D341Med (cell line): Measurements from ENCODE around the gene STARD5.

Source experiments
- DNase-seq: peaks from one replicate; pipeline ENCODE4 v3.0.0; 2012; ENCODE audit warnings: low spot score

STARD5 gene

DNA sequence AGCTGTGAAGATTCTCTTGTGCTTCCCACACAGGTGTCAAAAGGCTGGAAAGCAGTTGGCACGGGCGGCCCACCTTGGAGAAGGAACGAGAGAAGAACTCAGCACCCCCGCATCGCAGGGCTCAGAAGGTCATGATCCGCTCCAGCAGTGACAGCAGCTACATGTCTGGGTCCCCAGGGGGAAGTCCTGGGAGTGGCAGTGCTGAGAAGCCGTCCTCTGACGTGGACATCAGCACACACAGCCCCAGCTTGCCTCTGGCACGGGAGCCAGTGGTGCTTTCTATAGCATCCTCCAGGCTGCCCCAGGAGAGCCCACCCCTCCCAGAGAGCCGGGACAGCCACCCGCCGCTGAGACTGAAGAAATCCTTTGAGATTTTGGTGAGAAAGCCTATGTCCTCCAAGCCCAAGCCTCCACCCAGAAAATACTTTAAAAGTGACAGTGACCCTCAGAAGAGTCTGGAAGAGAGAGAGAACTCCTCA lies 31.4 kb downstream of the STARD5 start:
- no peak for DNase-seq

GRCh38 chr15:81291916-81292522 lies 31.9 kb downstream of the STARD5 start:
- no peak for DNase-seq

- no peak for DNase-seq
Observed at GRCh38 chr15:81289910-81290309, 34.0 kb downstream of the STARD5 start.

DNA sequence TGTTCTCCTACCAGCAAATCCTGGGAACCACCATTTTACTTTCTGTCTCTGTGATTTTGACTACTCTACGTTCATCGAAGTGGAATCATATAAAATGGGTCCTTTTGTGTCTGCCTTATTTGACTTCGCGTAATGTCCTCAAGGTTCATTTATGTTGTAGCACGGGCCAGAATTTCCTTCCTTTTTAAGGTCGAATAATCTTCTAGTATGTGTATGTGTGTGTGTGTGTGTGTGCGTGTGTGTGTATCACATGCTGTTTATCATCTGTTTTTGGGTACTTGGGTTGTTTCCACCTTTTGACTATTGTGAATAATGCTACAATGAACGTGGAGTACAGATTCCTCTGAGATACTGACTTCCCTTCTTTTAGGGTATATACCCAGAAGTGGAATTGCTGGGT lies 35.3 kb downstream of the STARD5 start:
- no peak for DNase-seq

- DNase-seq, result no peak
Observed at GRCh38 chr15:81288040-81288439, 35.9 kb downstream of the STARD5 start.

DNA sequence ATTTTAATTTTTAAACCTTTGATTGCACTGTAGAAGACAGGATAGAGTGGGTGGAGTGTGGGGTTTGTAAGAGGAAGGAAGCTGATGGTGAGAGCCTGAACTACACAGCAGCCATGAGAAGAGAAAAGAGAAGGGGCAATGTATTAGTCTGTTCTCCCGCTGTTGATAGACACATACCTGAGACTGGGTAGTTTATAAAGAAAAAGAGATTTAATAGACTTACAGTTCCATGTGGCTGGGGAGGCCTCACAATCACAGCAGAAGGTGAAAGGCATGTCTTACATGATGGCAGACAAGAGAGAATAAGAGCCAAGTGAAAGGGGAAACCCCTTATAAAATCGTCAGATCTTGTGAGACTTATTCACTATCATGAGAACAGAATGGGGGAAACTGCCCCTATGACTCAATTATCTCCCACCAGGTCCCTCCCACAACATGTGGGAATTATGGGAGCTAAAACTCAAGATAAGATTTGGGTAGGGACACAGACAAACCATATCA lies 37.3 kb downstream of the STARD5 start:
- DNase-seq, result no peak

- DNase-seq, result no peak
Observed at GRCh38 chr15:81285461-81285860, 38.5 kb downstream of the STARD5 start.

DNA sequence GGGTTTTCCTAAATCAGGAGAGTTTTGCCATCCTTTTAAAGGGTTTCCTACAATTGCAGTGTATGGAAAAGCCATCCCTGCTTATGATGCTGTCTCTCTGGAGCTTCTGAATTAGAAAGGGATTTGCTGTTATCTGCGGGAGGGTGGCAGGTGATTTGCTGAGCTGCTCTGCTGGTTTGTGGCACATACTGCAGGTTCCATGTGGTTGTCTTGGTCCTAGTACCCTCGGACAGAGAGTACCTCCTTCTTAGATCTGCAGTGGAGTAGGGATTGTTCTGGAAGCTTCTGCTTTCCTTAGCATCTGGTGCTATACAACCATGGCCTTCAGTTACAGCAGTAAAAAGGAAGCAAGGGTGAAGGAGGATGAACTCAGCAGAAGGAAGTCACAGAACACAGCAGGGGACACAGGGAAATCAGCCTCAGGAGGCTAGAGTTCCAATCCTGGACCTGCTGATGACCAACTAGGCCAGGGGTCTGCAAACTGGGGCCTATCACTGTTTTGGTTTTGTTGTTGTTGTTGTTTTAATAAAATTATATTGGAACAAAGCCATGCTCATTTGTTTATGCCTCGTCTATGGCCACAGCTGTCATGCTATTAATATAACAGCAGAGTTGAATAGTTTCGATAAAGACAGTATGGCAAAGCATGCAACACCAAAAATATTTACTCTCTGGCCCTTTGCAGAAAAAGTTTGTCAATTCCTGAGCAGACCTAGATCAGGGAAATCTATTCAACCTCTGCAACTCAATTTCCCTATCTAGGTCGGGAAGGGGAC lies 39.5 kb downstream of the STARD5 start:
- no peak for DNase-seq

- no peak for DNase-seq
Observed at GRCh38 chr15:81282911-81283310, 41.0 kb downstream of the STARD5 start.

DNA sequence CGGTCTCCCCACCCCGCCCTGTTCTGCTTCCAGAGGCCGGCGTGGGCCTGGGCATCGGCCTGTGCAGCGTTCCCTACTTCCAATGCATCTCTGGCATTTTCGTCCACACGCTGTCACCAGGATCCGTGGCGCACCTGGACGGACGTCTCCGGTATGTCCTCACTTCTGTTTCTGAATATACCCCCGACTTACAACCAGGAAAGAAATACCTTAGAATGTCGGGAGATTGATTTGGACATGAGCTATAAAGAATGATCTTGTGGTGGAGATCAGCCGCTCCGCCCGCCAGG lies 41.4 kb downstream of the STARD5 start:
- no peak for DNase-seq

DNA sequence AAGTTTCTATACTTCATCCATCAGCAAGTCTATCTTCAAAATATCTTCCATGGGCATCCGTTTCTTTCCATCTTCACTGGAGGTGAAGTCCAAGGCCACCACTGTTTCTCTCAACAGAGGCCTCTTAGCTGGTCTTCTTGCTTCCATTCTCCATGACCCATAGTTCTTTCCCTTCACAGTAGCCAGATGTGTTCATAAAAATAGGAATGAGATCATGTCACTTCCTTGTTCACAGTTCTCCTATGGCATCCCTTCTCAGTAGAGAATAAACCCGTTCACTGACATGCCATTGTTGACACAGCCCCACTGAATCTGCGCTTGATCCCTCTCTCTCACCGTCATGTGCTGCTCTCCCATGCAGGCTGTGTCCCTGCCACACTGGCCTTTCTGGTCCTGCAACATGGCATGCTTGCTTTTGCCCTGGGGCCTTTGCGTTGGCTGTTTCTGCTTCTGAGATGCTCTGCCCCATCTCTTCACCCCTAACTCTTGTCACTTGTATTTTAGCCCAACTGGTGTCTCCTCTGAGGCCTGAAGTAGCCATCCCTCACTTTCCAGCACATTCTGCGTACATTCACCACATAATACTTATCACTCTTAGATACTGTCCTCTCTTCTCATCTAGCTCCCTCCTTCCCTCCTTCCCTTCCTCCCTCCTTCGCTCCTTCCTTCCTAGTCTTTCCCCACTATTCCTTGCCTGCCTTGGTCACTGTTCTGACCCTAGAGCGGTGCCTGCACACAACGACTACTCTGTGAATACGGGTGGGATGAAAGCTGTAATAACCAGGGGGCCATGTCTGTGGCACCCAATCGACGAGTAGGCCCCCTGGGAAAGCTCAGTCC lies 42.0 kb downstream of the STARD5 start:
- DNase-seq, result no peak

GRCh38 chr15:81281456-81281735 lies 42.5 kb downstream of the STARD5 start:
- no peak for DNase-seq

- no peak for DNase-seq
Observed at GRCh38 chr15:81280696-81281455, 43.1 kb downstream of the STARD5 start.

GRCh38 chr15:81279621-81280485 lies 44.1 kb downstream of the STARD5 start:
- no peak for DNase-seq

DNA sequence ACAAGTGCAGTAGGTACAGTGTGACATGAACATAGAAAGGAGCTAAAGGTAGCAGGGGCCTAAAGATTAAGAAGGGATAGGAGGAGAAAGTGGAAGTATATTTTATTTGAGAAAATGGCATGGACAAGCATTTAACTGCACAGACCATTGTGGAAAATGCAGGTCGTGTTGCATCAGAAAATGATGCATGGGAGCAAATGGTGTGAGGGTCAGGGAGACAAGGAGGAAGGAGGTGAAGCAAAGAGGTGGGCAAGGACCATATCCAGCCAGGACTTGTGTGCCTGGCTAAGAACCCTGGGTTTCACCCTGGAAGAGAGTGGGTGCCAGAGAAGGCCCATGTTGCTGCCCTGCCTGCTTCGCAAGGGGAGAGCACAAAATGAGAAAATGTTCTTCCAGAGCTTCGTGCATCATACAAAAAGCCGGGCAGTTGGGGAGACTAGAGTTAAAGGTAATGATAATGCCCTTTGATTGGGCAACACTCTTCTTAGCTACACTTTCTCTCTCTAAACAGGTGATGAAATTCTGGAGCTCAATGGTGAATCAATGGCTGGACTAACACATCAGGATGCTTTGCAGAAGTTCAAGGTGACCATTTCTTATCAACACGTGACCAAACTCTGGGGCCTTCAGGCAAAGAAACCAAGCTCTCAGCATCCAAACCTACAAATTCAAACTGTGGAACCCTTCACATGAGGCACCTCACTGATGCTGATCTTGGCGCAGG lies 45.5 kb downstream of the STARD5 start:
- DNase-seq, result no peak

DNA sequence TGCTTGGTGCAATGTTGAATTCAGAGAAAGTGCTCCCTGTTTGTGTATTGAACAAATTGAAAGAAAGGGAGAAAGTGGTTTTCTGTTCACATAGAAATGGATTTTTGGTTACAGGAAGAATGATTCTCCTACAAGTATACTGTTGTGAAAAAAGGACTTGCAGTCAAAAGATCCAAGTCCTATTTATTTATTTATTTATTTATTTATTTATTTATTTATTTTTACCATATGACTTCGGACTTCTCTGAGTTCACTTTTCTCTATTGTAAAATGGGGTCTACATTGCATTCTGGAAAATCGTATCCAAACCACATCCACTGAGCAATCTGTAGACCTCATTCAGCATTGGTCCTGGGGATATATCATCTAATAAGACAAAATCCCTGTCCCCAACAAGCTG lies 46.1 kb downstream of the STARD5 start:
- DNase-seq, result no peak

- DNase-seq, result no peak
Observed at GRCh38 chr15:81276967-81277366, 47.0 kb downstream of the STARD5 start.

DNA sequence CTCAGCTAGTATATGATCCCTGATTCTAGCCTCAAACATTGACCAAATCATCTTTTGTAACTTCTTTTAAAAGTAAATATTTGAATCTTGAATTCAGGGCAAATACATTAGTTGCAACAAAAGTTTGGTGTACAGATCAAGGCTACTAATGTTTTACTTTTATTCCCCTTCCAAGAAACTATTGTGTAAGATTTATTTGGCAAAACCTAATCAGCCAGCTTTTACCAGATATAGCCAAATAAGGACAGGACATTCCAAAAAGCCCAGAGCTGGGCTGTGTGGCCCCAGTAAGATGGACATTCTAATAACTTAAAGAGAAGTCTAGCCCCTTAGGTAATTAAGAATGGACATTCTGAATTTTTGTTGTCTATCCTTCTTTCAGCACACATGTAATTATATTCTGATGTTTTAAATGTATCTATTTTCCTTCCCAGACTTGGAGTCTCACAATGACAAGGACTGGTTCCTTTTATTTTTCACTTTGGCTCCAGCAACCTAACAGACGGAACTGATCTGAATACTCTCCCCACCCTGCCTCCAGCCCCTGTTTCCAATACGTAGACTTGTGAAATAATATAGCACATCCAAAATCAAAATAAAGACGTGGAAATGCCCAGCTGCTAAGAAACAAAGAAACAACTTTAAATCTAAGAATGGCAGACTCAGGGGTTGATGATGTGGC lies 48.1 kb downstream of the STARD5 start:
- DNase-seq, result no peak

- DNase-seq, result peak; percentile 74
Observed at GRCh38 chr15:81274931-81275707, 48.8 kb downstream of the STARD5 start.
